Right hindlimb (tissue), 1 donor: ENCODE measurements around the gene APLN.

Experiments used
- DNase-seq: peaks from one replicate; pipeline ENCODE4 v3.0.0-alpha.2; 2018

The APLN gene

GRCh38 chrX:129654652-129655546 lies at the start of gene APLN:
Gene APLN, minus strand, starts transcription at chrX:129654956. Its CDS starts 326 bp downstream, at chrX:129654630.
- DNase-seq = peak; percentile 73

- no peak for DNase-seq
These were observed 49.7 kb upstream of the APLN start for GRCh38 chrX:129704491-129704890.

- DNase-seq = peak; percentile 90
These were observed 46.9 kb upstream of the APLN start for GRCh38 chrX:129701624-129702069.

- no peak for DNase-seq
These were observed 45.8 kb upstream of the APLN start for GRCh38 chrX:129700536-129700935.

- no peak for DNase-seq
These were observed 43.4 kb upstream of the APLN start for GRCh38 chrX:129698150-129698549.

- DNase-seq = no peak
These were observed 42.6 kb upstream of the APLN start for GRCh38 chrX:129697204-129697829.

GRCh38 chrX:129696463-129697155 lies 41.9 kb upstream of the APLN start:
- no peak for DNase-seq

GRCh38 chrX:129695937-129696336 lies 41.2 kb upstream of the APLN start:
- DNase-seq = no peak

GRCh38 chrX:129695535-129695934 lies 40.8 kb upstream of the APLN start:
- no peak for DNase-seq

GRCh38 chrX:129694805-129695204 lies 40.0 kb upstream of the APLN start:
- DNase-seq = no peak

- no peak for DNase-seq
These were observed 38.6 kb upstream of the APLN start for GRCh38 chrX:129693354-129693753.

- DNase-seq = peak; percentile 30
These were observed 35.7 kb upstream of the APLN start for GRCh38 chrX:129690435-129690834.

- DNase-seq = no peak
These were observed 35.0 kb upstream of the APLN start for GRCh38 chrX:129689796-129690195.

GRCh38 chrX:129688097-129688496 lies 33.3 kb upstream of the APLN start:
- DNase-seq = no peak

GRCh38 chrX:129686422-129686948 lies 31.7 kb upstream of the APLN start:
- peak; percentile 62 for DNase-seq

GRCh38 chrX:129682979-129683378 lies 28.2 kb upstream of the APLN start:
- DNase-seq = no peak

- no peak for DNase-seq
These were observed 25.1 kb upstream of the APLN start for GRCh38 chrX:129679901-129680300.

GRCh38 chrX:129678614-129679195 lies 23.9 kb upstream of the APLN start:
- DNase-seq = no peak

- DNase-seq = no peak
These were observed 12.7 kb upstream of the APLN start for GRCh38 chrX:129667412-129667811.

GRCh38 chrX:129665916-129666644 lies 11.3 kb upstream of the APLN start:
- no peak for DNase-seq

GRCh38 chrX:129663171-129663570 lies 8.4 kb upstream of the APLN start:
- DNase-seq = no peak

- no peak for DNase-seq
These were observed 6.6 kb upstream of the APLN start for GRCh38 chrX:129661369-129661768.
